GM18909 (cell line): ENCODE results near the gene EPHA10.
"Not testable (repeated sequence)": the region's sequence is repeated elsewhere in the genome, so short reads cannot be mapped to it uniquely, and the experiment has no call there.

Experiments used
- ATAC-seq: cut with Tn5 transposase; IDR thresholded peaks from one replicate; pipeline ENCODE4 v1.9.1; 2021; ENCODE audit warnings: mild to moderate bottlenecking; ENCODE audit not compliant: unreplicated experiment, poor library complexity

EPHA10 gene

GRCh38 chr1:37776946-37777516 is 12.1 kb upstream of the EPHA10 start:
- ATAC-seq, result no peak

GRCh38 chr1:37771440-37771839 is 6.5 kb upstream of the EPHA10 start:
- not testable (repeated sequence) for ATAC-seq

- no peak for ATAC-seq
These were observed 2.6 kb upstream of the EPHA10 start for GRCh38 chr1:37767488-37767887.

- no peak for ATAC-seq
These were observed 1.2 kb upstream of the EPHA10 start for GRCh38 chr1:37765916-37766664.

- ATAC-seq, result no peak
These were observed 500 bp downstream of the EPHA10 start for GRCh38 chr1:37764414-37764825.

- ATAC-seq, result no peak
These were observed 1.0 kb downstream of the EPHA10 start for GRCh38 chr1:37763791-37764413.

GRCh38 chr1:37762516-37762915 is 2.4 kb downstream of the EPHA10 start:
- ATAC-seq, result no peak

GRCh38 chr1:37761416-37762095 is 3.4 kb downstream of the EPHA10 start:
- ATAC-seq, result no peak

GRCh38 chr1:37759451-37759850 is 5.5 kb downstream of the EPHA10 start:
- no peak for ATAC-seq

GRCh38 chr1:37755951-37756560 is 8.9 kb downstream of the EPHA10 start:
- ATAC-seq, result no peak

GRCh38 chr1:37755290-37755689 is 9.6 kb downstream of the EPHA10 start:
- no peak for ATAC-seq

GRCh38 chr1:37753473-37754321 is 11.2 kb downstream of the EPHA10 start:
- ATAC-seq, result no peak

- no peak for ATAC-seq
These were observed 12.1 kb downstream of the EPHA10 start for GRCh38 chr1:37752583-37753471.

- no peak for ATAC-seq
These were observed 12.7 kb downstream of the EPHA10 start for GRCh38 chr1:37752213-37752582.

- no peak for ATAC-seq
These were observed 16.4 kb downstream of the EPHA10 start for GRCh38 chr1:37748565-37748964.

GRCh38 chr1:37746806-37747205 is 18.1 kb downstream of the EPHA10 start:
- ATAC-seq, result no peak

GRCh38 chr1:37741662-37742061 is 23.3 kb downstream of the EPHA10 start:
- no peak for ATAC-seq

- no peak for ATAC-seq
These were observed 23.8 kb downstream of the EPHA10 start for GRCh38 chr1:37741130-37741529.

GRCh38 chr1:37739222-37739621 is 25.7 kb downstream of the EPHA10 start:
- ATAC-seq, result no peak
